K562 (cell line): ENCODE measurements around the gene COL4A5. TPM values are rescaled to one million over a fixed set of nuclear protein-coding genes. Genes with fewer than 3 reads are reported as not detected.

Experiments used
- ATAC-seq: fragments of 200-7000 bp; cut with Tn5 transposase; 3 replicates; pipeline ENCODE4 v1.9.1; 2020; ENCODE audit warnings: moderate library complexity
- BruUV-seq: library from RNA; stranded (reverse); fragments of 400-500 nt; replicated peaks from 2 replicates; lab custom pipeline; 2021; lab: Mats Ljungman, UMichigan
- CTCF ChIA-PET: fragments of 300-600 bp; formaldehyde crosslinking; extraction: SDS; loops from one replicate; lab custom pipeline; 2021; ENCODE audit warnings: low intra/inter-chr PET ratio; lab: Yijun Ruan, JAX
- POLR2A ChIA-PET: fragments of 300-600, 350-650 bp; sonication (Branson Sonifier 250); formaldehyde crosslinking; extraction: SDS; loops from one replicate; lab custom pipeline; 2021; ENCODE audit warnings: antibody characterized with exemption, inconsistent platforms; lab: Yijun Ruan, JAX
- DNase-seq, 4 experiments: peaks; one replicate each; pipeline versions ENCODE4 v3.0.0 to v3.0.0-alpha.2; 2011 to 2018; ENCODE audit warnings: low spot score in 3 of 4, mixed read lengths in 3 of 4; ENCODE audit errors: extremely low read depth in 1 of 4
- FAIRE-seq: peaks from 2 replicates; lab custom pipeline; 2011; peaks lifted over from hg19 to GRCh38; lab: Jason Lieb, UNC
- H2AFZ ChIP-seq: 2 replicates; pipeline ENCODE4 v1.6.0; 2011; ENCODE audit warnings: low read depth, low read length, control low read depth, inconsistent platforms
- H3K27ac ChIP-seq: fragments of 200-600 bp; 3 replicates; pipeline ENCODE4 v1.8.0; 2011; ENCODE audit warnings: low read depth, mild to moderate bottlenecking, control low read depth, inconsistent platforms, low read length, moderate library complexity, mixed read lengths; ENCODE audit errors: extremely low read depth
- H3K27me3 ChIP-seq, 2 experiments: fragments of 300-600 bp in 1 of 2; 2 replicates in 1 of 2; 3 replicates in 1 of 2; pipeline versions ENCODE4 v1.6.0 to v1.8.0; 2011; ENCODE audit warnings: inconsistent platforms in 2 of 2, low read length in 2 of 2, mild to moderate bottlenecking in 1 of 2, mixed read lengths in 1 of 2, moderate library complexity in 1 of 2; ENCODE audit not compliant: control insufficient read depth in 2 of 2, insufficient read depth in 2 of 2
- H3K36me3 ChIP-seq: fragments of 300-600 bp; 3 replicates; pipeline ENCODE4 v1.8.0; 2011; ENCODE audit warnings: mild to moderate bottlenecking, low read length, inconsistent platforms; ENCODE audit not compliant: control insufficient read depth, insufficient read depth
- H3K4me1 ChIP-seq, 2 experiments: fragments of 200-600 bp in 1 of 2; replicated peaks in 1 of 2; 2 replicates in 1 of 2; 3 replicates in 1 of 2; pipeline versions ENCODE4 v1.5.1 to v1.8.0; 2011; ENCODE audit warnings: inconsistent platforms in 2 of 2, low read length in 2 of 2, mild to moderate bottlenecking in 1 of 2, mixed read lengths in 1 of 2, moderate library complexity in 1 of 2; ENCODE audit not compliant: control insufficient read depth in 2 of 2, insufficient read depth in 2 of 2
- H3K4me2 ChIP-seq: 2 replicates; pipeline ENCODE4 v1.6.1; 2011; ENCODE audit warnings: low read length, control low read depth, inconsistent platforms, mixed read lengths; ENCODE audit not compliant: insufficient read depth
- H3K4me3 ChIP-seq: fragments of 200-600 bp; sonication (generic), shearing (Covaris generic); 2 replicates; pipeline ENCODE4 v1.5.1; 2016; ENCODE audit warnings: control low read depth, inconsistent platforms
- H3K79me2 ChIP-seq: fragments of 200-600 bp; 3 replicates; pipeline ENCODE4 v1.8.0; 2011; ENCODE audit warnings: low read length, inconsistent platforms; ENCODE audit not compliant: control insufficient read depth, insufficient read depth
- H3K9ac ChIP-seq, 2 experiments: 2 replicates each; pipeline versions ENCODE4 v1.6.0 to v1.6.1; 2011; ENCODE audit warnings: low read depth in 2 of 2, low read length in 2 of 2, control low read depth in 1 of 2, inconsistent platforms in 1 of 2, mild to moderate bottlenecking in 1 of 2, mixed read lengths in 1 of 2; ENCODE audit not compliant: insufficient read depth in 1 of 2
- H3K9me1 ChIP-seq: one replicate; pipeline ENCODE4 v1.6.0; 2011; ENCODE audit warnings: inconsistent platforms, mild to moderate bottlenecking, low read length, moderate library complexity; ENCODE audit not compliant: control insufficient read depth, insufficient read depth
- H3K9me3 ChIP-seq: replicated peaks from 2 replicates; pipeline ENCODE4 v1.5.1; 2011; ENCODE audit warnings: low read depth, low read length, inconsistent platforms; ENCODE audit not compliant: control insufficient read depth, insufficient read depth
- H4K20me1 ChIP-seq: replicated peaks from 2 replicates; pipeline ENCODE4 v1.6.1; 2011; ENCODE audit warnings: low read length, inconsistent platforms, mixed read lengths; ENCODE audit not compliant: control insufficient read depth, insufficient read depth
- ATF7 ChIP-seq: fragments of 450-650 bp; IDR thresholded peaks from 2 replicates; pipeline ENCODE4 v1.7.1; 2014; ENCODE audit warnings: mild to moderate bottlenecking, moderate library complexity
- ETV1 ChIP-seq: fragments of 450-650 bp; conservative IDR thresholded peaks from 2 replicates; pipeline ENCODE4 v1.6.1; 2016; ENCODE audit warnings: missing genetic modification characterization, control low read depth, low read depth, missing compliant biosample characterization
- HLTF ChIP-seq: fragments of 450-650 bp; IDR thresholded peaks from 2 replicates; pipeline ENCODE4 v1.6.1; 2016
- MAFK ChIP-seq: IDR thresholded peaks from 2 replicates; pipeline ENCODE4 v1.6.1; 2011; ENCODE audit warnings: low read length, improper control_type of control experiment
- OTX1 ChIP-seq: fragments of 450-650 bp; formaldehyde crosslinking; IDR thresholded peaks from 2 replicates; pipeline ENCODE4 v1.4.0; 2022; ENCODE audit warnings: mild to moderate bottlenecking
- PTBP1 ChIP-seq: fragments of 200-400 bp; formaldehyde crosslinking; IDR thresholded peaks from 2 replicates; pipeline ENCODE4 v1.6.1; 2017; ENCODE audit warnings: low read depth, low read length
- ZBTB17 ChIP-seq: fragments of 450-650 bp; formaldehyde crosslinking; IDR thresholded peaks from 2 replicates; pipeline ENCODE4 v1.4.0; 2020; ENCODE audit warnings: mild to moderate bottlenecking
- WGBS: fragments of 100-300 bp; shearing (Covaris generic); methylation state at CpG from one replicate; pipeline ENCODE4 v1.1.6; 2016; ENCODE audit warnings: low coverage, mixed read lengths; ENCODE audit not compliant: insufficient coverage; ENCODE audit errors: missing lambda C conversion rate; 5-methylcytosine and 5-hydroxymethylcytosine counted together
- in situ Hi-C: fragments of 300-500 bp; cut with MboI; formaldehyde crosslinking; loops from 4 replicates; pipeline ENCODE4 v1.15.0; 2018; ENCODE audit warnings: inconsistent platforms, mixed read lengths
- intact Hi-C: fragments of 100-400 bp; cut with micrococcal nuclease; formaldehyde crosslinking; loops from 2 replicates; pipeline ENCODE4 v1.14.2; 2022
- polyA plus RNA-seq, 8 experiments: library from polyadenylated mRNA; depleted of rRNA in 4 of 8; stranded (reverse) in 5 of 8; unstranded in 3 of 8; fragments of >200 nt; fragmentation: Nextera tagmentation in 2 of 8; fragmentation: Illumina TruSeq in 1 of 8; extraction: Ambion mirVana in 2 of 8; extraction: Trizol in 1 of 8; gene quantifications; 2 replicates each; pipeline versions ENCODE4 v1.2.1 to v1.2.3, GENCODE V29; 2011 to 2014; ENCODE audit warnings: inconsistent platforms in 1 of 8, missing spikeins in 1 of 8
- total RNA-seq, 7 experiments: library from RNA; depleted of rRNA in 6 of 7; stranded (reverse); fragments of >200 nt in 6 of 7; fragmentation: Illumina TruSeq in 2 of 7; extraction: Trizol in 2 of 7; gene quantifications; 2 replicates each; pipeline versions ENCODE4 v1.2.1 to v1.2.3, GENCODE V29; 2011 to 2021; ENCODE audit warnings: low replicate concordance in 1 of 7
- TF ChIP-seq, protein P1 (sequence below): fragments of 250-450 bp; sonication (Bioruptor Pico); IDR thresholded peaks from 2 replicates; pipeline ENCODE4 v1.5.0; 2021
- TF ChIP-seq, protein P2 (sequence below): fragments of 450-650 bp; IDR thresholded peaks from 2 replicates; pipeline ENCODE4 v1.6.1; 2018; ENCODE audit not compliant: partially characterized antibody
- TF ChIP-seq, protein P3 (sequence below): sonication (generic); formaldehyde crosslinking; IDR thresholded peaks from 2 replicates; pipeline ENCODE4 v1.5.0; 2020; ENCODE audit warnings: missing genetic modification reagents

COL4A5 gene
- total and polyA plus RNA-seq, 9 of the 15 experiments (the other 6 are each of a cell fraction or from before 2014, with no cell fraction given): 0.66 to 2.5 (median 1.8) TPM

DNA sequence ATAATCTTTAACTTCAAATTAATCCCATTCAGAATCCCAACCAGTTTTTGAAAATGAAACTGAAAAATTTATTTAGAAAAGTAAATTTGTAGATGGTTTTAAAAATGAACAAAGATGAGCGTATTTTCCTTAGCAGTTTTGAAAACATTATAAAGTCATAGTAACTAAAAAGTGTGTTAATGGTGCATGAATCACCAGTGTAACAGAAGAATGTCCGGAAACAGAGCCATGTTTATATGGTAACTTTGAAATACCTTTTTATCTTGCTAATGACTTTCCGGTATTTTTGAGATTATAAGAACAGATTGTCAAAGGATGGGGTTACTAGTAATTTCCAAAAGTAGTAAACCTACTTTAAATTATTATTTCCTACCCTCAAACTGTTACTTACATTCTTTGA, 150.9 kb downstream of the COL4A5 start:
- TF ChIP-seq MAFK (no peak), OTX1 (no peak), ETV1 (tag) (no peak)
- TF ChIP-seq, protein P1, sequence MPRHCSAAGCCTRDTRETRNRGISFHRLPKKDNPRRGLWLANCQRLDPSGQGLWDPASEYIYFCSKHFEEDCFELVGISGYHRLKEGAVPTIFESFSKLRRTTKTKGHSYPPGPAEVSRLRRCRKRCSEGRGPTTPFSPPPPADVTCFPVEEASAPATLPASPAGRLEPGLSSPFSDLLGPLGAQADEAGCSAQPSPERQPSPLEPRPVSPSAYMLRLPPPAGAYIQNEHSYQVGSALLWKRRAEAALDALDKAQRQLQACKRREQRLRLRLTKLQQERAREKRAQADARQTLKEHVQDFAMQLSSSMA (CRISPR knock-in tag): no peak
- Histone ChIP-seq H3K9me1 (no peaks in the 10 kb centered on the region), H3K27me3 (no peaks in the 10 kb centered on the region), H3K27ac (no peak overlapping the region), H4K20me1 (no peaks in the 10 kb centered on the region), H3K9ac (no peak overlapping the region), H3K9me3 (no peaks in the 10 kb centered on the region), H2AFZ (no peak overlapping the region), H3K36me3 (no peaks in the 10 kb centered on the region), H3K79me2 (no peaks in the 10 kb centered on the region), H3K4me1 (no peaks in the 10 kb centered on the region), H3K4me2 (no peak overlapping the region), H3K4me3 (no peak overlapping the region)
- DNase-seq (no peak), ATAC-seq (no peak), FAIRE-seq (no peak)
- 24% methylated on average over 3 of the region's 3 CpGs for WGBS
- ChIA-PET POLR2A (no interaction called here), CTCF (no interaction called here)
- no TSS peak for BruUV-seq
- intact Hi-C loops: no loop called here
- in situ Hi-C loops: loop anchor here (25.0 kb wide), 1 partner anchor 797 kb away; no protein-coding TSS in a partner anchor

DNA sequence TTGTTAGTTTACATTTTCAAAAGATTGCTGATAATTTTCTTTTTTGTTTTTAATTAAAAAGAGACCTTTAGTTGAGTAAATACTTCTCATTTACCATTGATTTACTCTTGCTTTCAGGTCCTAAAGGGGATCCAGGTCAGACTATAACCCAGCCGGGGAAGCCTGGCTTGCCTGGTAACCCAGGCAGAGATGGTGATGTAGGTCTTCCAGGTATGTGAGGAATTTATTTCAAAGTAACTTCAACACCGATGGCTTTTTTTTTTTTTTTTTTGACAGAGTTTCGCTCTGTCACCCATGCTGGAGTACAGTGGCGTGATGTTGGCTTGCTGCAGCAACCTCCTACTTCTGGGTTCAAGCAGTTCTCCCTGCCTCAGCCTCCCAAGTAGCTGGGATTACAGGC, 161.6 kb downstream of the COL4A5 start:
- Histone ChIP-seq H3K27ac (no peak overlapping the region), H3K36me3 (no peaks in the 10 kb centered on the region), H3K4me1 (no peaks in the 10 kb centered on the region), H4K20me1 (no peaks in the 10 kb centered on the region), H3K9me3 (no peaks in the 10 kb centered on the region), H3K9me1 (no peaks in the 10 kb centered on the region), H2AFZ (no peak overlapping the region), H3K9ac (no peak overlapping the region), H3K4me3 (no peak overlapping the region), H3K27me3 (no peaks in the 10 kb centered on the region), H3K79me2 (no peaks in the 10 kb centered on the region), H3K4me2 (no peak overlapping the region)
- intact Hi-C loops (no loop called here), in situ Hi-C loops (no loop called here)
- 33% methylated on average over 2 of the region's 4 CpGs for WGBS
- POLR2A ChIA-PET: no interaction called here
- no peak for DNase-seq
- CTCF ChIA-PET: no interaction called here
- ATAC-seq: no peak
- no TSS peak for BruUV-seq
- no peak for FAIRE-seq
- TF ChIP-seq, protein P2, sequence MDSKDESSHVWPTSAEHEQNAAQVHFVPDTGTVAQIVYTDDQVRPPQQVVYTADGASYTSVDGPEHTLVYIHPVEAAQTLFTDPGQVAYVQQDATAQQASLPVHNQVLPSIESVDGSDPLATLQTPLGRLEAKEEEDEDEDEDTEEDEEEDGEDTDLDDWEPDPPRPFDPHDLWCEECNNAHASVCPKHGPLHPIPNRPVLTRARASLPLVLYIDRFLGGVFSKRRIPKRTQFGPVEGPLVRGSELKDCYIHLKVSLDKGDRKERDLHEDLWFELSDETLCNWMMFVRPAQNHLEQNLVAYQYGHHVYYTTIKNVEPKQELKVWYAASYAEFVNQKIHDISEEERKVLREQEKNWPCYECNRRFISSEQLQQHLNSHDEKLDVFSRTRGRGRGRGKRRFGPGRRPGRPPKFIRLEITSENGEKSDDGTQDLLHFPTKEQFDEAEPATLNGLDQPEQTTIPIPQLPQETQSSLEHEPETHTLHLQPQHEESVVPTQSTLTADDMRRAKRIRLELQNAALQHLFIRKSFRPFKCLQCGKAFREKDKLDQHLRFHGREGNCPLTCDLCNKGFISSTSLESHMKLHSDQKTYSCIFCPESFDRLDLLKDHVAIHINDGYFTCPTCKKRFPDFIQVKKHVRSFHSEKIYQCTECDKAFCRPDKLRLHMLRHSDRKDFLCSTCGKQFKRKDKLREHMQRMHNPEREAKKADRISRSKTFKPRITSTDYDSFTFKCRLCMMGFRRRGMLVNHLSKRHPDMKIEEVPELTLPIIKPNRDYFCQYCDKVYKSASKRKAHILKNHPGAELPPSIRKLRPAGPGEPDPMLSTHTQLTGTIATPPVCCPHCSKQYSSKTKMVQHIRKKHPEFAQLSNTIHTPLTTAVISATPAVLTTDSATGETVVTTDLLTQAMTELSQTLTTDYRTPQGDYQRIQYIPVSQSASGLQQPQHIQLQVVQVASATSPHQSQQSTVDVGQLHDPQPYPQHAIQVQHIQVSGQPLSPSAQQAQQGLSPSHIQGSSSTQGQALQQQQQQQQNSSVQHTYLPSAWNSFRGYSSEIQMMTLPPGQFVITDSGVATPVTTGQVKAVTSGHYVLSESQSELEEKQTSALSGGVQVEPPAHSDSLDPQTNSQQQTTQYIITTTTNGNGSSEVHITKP: no peak
- TF ChIP-seq ATF7 (no peak), ZBTB17 (CRISPR knock-in tag) (no peak), HLTF (no peak), PTBP1 (no peak)
- TF ChIP-seq, protein P3, sequence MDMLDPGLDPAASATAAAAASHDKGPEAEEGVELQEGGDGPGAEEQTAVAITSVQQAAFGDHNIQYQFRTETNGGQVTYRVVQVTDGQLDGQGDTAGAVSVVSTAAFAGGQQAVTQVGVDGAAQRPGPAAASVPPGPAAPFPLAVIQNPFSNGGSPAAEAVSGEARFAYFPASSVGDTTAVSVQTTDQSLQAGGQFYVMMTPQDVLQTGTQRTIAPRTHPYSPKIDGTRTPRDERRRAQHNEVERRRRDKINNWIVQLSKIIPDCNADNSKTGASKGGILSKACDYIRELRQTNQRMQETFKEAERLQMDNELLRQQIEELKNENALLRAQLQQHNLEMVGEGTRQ (CRISPR knock-in tag): no peak
